ENCODE results near the gene VAV2.

The VAV2 gene

DNA sequence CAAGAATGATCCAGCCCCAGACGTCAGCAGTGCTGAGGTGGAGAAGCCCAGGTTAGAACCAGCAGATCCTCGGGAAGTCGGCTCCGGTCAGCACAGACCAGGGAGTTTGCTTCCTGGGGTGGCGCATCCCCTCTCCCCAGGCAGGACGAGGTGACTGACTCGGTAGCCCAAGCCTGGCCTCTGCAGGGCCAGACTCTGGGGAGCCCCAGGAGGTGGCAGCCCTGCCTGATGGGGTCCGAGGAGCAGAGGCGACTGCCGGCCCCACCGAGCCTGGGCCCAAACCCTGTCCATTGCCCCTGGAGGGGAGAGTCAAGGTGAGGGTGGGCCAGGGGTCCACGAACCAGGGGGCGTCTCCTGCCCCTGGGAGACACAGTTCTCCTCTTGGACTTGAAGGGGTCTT, 201.1 kb downstream of the VAV2 start:
- no peak for DNase-seq

DNA sequence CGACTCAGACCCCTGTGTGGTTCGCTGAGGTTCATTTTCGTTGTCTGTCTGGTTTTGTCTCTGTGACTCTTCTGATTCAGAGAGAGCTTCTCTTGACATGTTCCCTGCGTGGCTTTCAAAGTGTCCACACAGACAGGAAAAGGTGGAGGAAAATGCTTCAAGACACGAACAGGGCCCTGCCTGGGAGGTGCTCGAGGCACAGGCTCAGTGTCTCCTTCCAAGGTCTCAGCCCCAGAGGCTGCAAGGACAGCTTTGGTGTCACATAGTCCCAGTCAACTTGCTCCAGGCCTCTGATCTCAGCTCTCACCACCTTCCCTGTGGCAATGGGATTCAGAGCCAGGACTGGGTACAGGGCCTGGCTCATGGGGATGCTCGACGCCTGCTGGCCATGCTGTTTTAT, 202.3 kb downstream of the VAV2 start:
- DNase-seq = peak; percentile 36

- DNase-seq = peak; percentile 87
Measured at GRCh38 chr9:133788819-133789717, 203.1 kb downstream of the VAV2 start.

DNA sequence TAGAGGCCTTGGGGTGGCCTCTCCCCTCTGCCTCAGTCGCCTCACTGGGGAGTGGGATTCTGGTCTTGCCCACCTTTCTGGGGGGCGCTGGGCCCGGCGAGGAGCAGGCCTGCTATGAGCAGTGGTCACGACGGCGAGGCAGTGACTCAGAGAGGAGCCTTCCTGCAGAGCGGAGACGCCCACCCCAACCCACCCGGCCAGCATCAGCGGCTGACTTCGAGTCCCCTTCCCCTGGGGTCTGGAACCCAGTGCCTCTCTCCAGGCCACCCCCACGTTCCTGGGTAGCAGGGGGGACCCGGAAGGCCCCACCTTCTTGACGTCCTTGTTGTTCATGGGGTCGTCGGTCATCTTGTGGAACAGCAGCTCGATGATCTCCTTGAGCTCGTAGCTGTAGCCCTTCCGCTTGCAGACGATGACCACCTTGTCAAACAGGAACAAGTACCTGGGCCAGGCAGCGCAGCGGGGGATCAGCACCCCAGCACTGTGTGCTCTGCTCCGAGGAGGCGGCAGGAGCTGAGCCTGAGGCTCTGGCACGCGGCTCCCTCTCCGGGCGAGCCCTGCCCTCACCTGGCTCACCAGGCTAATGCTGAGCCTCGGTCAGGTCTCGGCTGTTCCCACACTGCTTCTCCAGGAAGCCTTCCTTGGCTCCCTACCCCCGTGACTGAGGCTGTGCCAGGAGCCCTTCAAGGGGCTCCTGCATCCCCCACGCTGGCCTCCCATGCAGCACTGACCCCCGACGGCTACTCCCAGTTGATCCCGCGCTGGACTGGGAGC, 203.9 kb downstream of the VAV2 start:
- DNase-seq = no peak

DNA sequence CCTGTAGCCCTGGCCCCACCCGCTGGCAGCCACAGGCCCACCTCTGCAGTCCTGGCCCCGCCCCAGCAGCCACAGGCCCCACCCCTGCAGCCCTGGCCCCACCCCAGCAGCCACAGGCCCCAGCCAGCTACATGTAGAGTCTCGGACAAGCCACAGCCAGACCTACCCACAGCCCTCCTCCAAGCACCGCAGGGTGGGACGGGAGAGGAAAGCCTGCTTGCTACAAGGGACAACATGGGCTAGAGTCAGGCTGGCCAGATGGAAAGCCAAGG, 204.4 kb downstream of the VAV2 start:
- DNase-seq = no peak

DNA sequence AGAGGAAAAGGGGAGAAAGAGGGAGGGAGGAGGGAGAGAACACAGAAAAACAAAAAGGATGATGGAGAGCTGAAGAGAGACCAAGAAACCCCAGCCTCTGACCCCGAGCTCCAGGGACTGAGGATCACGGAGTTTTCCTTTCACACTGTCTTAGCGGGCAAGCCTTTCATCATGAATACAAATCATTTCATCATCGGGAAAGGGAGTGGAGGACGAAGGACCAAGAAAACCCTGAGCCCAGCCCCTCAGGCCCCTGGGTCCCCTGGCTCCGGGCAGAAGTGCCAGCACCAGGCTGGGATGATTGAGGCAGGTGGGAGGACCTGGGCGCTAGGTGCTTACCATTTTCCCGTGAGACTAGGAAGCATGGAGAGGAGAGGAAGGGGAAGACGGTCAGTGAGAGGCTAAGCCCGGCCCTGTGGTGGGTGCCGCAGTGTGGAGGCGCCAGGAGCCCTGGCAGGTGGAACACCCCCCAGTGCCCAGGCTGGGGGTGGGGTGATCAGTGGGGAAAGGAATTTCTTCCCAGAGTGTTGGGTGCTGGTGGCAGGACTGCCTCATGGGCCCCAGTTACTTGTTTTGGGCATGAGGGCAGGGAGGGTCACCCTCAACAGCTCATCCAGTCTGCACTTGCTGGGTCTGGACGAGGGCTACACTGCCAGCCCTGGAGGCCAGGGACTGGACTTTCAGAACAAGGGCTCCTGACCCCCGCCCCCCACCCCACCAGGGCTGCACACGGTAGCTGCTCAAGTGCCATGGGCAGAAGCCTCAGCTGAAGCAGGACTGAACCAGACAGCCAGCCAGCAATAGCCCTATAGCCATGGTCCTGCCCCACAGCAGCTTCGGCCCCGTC, 205.0 kb downstream of the VAV2 start:
- DNase-seq = no peak

- DNase-seq = peak; percentile 3
Measured at GRCh38 chr9:133786371-133786753, 205.8 kb downstream of the VAV2 start.

DNA sequence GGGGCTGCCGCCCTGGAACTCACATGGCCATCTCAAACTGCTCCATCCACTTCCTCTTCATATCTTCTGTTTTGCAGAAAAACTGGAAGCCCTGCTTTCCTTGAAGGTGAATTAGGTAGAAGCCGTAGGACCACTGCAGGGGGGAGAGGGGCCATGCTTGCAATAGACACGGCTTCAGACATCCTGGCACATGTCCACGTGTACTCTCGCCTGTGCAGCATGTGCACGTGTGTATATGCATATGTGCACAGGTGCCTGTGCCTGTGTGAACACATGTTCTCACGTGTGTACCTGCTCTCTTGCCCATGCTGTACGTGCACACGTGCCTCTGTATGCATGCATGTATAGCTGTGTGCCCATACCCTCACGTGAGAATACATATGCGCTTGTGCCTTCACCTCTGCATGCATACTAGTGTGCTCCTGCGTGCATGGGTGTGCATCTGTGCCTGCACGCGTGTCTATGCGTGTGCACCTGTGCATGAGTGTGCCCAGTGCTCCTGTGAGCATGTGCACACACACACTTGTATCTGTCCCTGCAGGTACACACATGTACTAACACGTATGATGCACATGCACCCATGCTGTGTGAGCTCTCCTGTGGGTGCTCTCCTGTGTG, 206.3 kb downstream of the VAV2 start:
- no peak for DNase-seq

DNA sequence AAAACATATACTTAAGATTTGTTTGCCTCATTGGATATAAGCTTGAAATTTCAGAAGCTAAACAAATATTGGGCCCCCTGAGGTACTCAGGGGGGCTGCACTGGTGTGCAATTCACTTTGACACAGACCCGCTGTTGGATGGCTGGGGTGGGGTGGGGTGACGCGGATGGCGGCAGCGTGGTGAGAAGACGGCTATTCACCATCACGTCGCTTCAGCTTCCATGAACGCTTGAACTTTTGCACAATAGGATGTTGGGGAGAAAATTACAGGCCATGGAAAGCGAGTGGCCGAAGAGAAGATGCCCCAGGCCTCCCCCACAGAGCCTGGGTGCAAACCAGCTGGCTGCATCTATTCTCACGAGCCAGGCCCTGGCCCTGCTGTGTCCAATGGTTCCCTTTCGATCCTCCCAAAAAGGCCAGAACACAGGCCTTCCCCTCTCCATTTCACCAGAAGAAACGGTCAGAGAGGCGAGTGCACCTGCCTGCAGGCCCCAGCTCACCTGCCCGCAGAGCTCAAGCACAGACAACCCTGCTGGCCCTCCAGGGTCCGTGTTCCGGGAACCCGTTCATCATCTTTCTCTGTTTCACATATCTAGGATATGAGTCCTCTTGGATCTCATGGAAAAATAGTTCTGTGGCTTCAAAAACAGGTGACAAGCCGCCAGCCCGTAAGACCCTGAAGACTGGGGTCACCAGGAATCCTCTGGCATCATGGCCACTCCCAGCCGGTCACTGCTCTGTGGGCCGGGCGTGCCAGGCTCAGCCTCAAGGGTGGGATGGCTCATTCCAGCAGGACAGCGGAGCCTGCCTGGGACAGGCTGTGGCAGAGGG, 207.2 kb downstream of the VAV2 start:
- no peak for DNase-seq

GRCh38 chr9:133783331-133783731, 208.8 kb downstream of the VAV2 start:
- no peak for DNase-seq

GRCh38 chr9:133782157-133783130, 209.7 kb downstream of the VAV2 start:
- peak; percentile 73 for DNase-seq

GRCh38 chr9:133781828-133782135, 210.3 kb downstream of the VAV2 start:
- no peak for DNase-seq

GRCh38 chr9:133780962-133781827, 210.9 kb downstream of the VAV2 start:
- DNase-seq = no peak

- no peak for DNase-seq
Measured at GRCh38 chr9:133780404-133780945, 211.6 kb downstream of the VAV2 start.

GRCh38 chr9:133779516-133780403, 212.4 kb downstream of the VAV2 start:
- DNase-seq = no peak

- no peak for DNase-seq
Measured at GRCh38 chr9:133779081-133779480, 213.0 kb downstream of the VAV2 start.

- DNase-seq = no peak
Measured at GRCh38 chr9:133778336-133779013, 213.6 kb downstream of the VAV2 start.

DNA sequence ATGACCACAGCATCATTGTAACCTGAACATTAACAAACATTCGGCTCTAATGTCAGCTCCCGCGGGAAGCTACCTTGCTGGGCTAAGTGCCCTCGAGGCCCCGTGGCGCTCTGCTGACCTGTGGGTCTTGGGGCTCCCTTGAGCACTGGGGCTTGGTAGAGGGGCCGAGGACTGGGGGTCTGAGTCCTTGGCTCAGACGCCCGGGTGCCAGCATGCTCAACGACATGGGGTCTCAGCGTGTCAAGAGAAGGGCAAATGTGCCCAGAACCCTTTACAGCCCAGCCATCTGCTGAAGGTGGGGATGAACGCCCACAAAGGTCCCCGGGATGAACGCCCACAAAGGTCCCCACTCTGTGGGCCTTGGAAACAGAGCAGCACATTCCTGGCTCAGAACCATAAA, 214.3 kb downstream of the VAV2 start:
- no peak for DNase-seq
